ENCODE data around the gene SLC32A1.

DNA sequence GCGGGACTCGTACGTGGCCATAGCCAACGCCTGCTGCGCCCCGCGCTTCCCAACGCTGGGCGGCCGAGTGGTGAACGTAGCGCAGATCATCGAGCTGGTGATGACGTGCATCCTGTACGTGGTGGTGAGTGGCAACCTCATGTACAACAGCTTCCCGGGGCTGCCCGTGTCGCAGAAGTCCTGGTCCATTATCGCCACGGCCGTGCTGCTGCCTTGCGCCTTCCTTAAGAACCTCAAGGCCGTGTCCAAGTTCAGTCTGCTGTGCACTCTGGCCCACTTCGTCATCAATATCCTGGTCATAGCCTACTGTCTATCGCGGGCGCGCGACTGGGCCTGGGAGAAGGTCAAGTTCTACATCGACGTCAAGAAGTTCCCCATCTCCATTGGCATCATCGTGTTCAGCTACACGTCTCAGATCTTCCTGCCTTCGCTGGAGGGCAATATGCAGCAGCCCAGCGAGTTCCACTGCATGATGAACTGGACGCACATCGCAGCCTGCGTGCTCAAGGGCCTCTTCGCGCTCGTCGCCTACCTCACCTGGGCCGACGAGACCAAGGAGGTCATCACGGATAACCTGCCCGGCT is 3.4 kb downstream of the SLC32A1 start:
- no peak for TF ChIP-seq POLR2A (IDR thresholded peaks at IDR 0.05)
- TF ChIP-seq, protein P1, sequence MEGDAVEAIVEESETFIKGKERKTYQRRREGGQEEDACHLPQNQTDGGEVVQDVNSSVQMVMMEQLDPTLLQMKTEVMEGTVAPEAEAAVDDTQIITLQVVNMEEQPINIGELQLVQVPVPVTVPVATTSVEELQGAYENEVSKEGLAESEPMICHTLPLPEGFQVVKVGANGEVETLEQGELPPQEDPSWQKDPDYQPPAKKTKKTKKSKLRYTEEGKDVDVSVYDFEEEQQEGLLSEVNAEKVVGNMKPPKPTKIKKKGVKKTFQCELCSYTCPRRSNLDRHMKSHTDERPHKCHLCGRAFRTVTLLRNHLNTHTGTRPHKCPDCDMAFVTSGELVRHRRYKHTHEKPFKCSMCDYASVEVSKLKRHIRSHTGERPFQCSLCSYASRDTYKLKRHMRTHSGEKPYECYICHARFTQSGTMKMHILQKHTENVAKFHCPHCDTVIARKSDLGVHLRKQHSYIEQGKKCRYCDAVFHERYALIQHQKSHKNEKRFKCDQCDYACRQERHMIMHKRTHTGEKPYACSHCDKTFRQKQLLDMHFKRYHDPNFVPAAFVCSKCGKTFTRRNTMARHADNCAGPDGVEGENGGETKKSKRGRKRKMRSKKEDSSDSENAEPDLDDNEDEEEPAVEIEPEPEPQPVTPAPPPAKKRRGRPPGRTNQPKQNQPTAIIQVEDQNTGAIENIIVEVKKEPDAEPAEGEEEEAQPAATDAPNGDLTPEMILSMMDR (IDR thresholded peaks at IDR 0.05 in 8 of 11, conservative IDR thresholded peaks at IDR 0.05 in 3 of 11), result no peak
- TF ChIP-seq POLR2AphosphoS5 (IDR thresholded peaks at IDR 0.05), result no peak

Measured in spleen (tissue), 7 donors.